NCI-H774 (cell line): Measurements from ENCODE around the gene USHBP1.
"Not testable (repeated sequence)": the region's sequence is repeated elsewhere in the genome, so short reads cannot be mapped to it uniquely, and the experiment has no call there.

ENCODE experiments used
- DNase-seq: peaks from one replicate; lab custom pipeline; 2025; lab: John Stamatoyannopoulos, UW

The USHBP1 gene

GRCh38 chr19:17294051-17294891 is 29.7 kb upstream of the USHBP1 start:
- no peak for DNase-seq

GRCh38 chr19:17293605-17294004 is 29.1 kb upstream of the USHBP1 start:
- no peak for DNase-seq

- DNase-seq = no peak
Measured at GRCh38 chr19:17292301-17293074, 27.9 kb upstream of the USHBP1 start.

- DNase-seq = no peak
Measured at GRCh38 chr19:17289489-17289888, 24.9 kb upstream of the USHBP1 start.

GRCh38 chr19:17286752-17287151 is 22.2 kb upstream of the USHBP1 start:
- DNase-seq = no peak

- no peak for DNase-seq
Measured at GRCh38 chr19:17286263-17286662, 21.7 kb upstream of the USHBP1 start.

- DNase-seq = no peak
Measured at GRCh38 chr19:17285415-17286135, 21.0 kb upstream of the USHBP1 start.

GRCh38 chr19:17283504-17283996 is 19.0 kb upstream of the USHBP1 start:
- no peak for DNase-seq

- peak; percentile 75 for DNase-seq
Measured at GRCh38 chr19:17282488-17283125, 18.1 kb upstream of the USHBP1 start.

- DNase-seq = no peak
Measured at GRCh38 chr19:17281391-17282304, 17.1 kb upstream of the USHBP1 start, which contains the start of gene ANKLE1. TSS of gene ANKLE1 (plus strand) at chr19:17281901. CDS start at chr19:17281921, 20 bp downstream.

GRCh38 chr19:17279436-17279835 is 14.9 kb upstream of the USHBP1 start:
- DNase-seq = no peak

- no peak for DNase-seq
Measured at GRCh38 chr19:17275441-17276175, 11.1 kb upstream of the USHBP1 start.

GRCh38 chr19:17274892-17275291 is 10.3 kb upstream of the USHBP1 start:
- not testable (repeated sequence) for DNase-seq

GRCh38 chr19:17268754-17269153 is 4.2 kb upstream of the USHBP1 start:
- DNase-seq = no peak

- peak; percentile 95 for DNase-seq
Measured at GRCh38 chr19:17266975-17267788, 2.6 kb upstream of the USHBP1 start, which contains the start of gene BABAM1. TSS of gene BABAM1 (plus strand) at chr19:17267443. CDS start at chr19:17268807, 1,364 bp downstream.

GRCh38 chr19:17266589-17266974 is 2.0 kb upstream of the USHBP1 start:
- no peak for DNase-seq

GRCh38 chr19:17266026-17266425 is 1.5 kb upstream of the USHBP1 start:
- DNase-seq = no peak

- no peak for DNase-seq
Measured at GRCh38 chr19:17263712-17264640, 569 bp downstream of the USHBP1 start.
